Measurements from ENCODE around the gene ZYX.
"Not testable (repeated sequence)": the region's sequence is repeated elsewhere in the genome, so short reads cannot be mapped to it uniquely, and the experiment has no call there.

ZYX gene

GRCh38 chr7:143417734-143418383 is 36.7 kb downstream of the ZYX start:
- no peak for DNase-seq (ENCODE audit: low spot score)

DNA sequence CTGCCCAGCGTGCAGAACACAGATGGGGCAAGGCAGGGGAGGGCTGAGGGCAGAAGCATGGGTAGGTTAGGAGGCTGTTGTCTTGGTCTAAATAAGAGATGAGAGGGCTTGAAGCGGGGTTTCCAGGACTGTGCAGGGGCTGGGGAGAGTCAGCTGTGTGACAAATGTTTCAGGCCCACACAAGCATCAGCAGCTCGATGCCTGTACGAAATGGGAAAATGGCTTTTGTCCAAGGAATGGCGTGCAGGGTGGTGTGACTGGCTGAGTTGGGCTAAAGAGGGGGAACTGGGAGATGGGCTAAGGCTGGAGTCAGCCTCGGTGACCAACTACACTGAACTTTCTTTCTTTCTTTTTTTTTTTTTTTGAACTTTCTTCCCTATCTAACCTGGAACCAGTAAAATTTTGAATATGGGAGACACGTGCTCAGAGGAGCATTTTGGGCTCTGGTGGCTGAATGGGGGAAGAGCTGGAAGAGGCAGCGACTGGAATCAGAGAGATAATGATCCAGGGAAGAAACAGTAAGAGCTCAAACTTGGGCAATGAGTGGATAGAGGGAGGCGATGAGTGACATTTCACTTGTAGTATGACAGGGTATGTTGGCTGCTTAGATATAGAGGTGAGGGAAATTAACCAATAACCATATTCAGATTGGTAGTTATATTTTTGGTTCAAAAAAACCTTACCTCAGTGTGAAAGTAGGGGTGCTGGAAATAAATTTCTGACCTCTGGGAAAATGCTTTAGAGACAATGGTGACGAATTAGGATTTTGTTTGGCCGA is 37.7 kb downstream of the ZYX start:
- no peak for DNase-seq (ENCODE audit: low spot score)

GRCh38 chr7:143419880-143420279 is 38.7 kb downstream of the ZYX start:
- no peak for DNase-seq (ENCODE audit: low spot score)

GRCh38 chr7:143420624-143421023 is 39.5 kb downstream of the ZYX start:
- not testable (repeated sequence) for DNase-seq (ENCODE audit: low spot score)

GRCh38 chr7:143422033-143422432 is 40.9 kb downstream of the ZYX start:
- DNase-seq (ENCODE audit: low spot score): no peak

GRCh38 chr7:143424476-143424875 is 43.3 kb downstream of the ZYX start:
- DNase-seq (ENCODE audit: low spot score): not testable (repeated sequence)

DNA sequence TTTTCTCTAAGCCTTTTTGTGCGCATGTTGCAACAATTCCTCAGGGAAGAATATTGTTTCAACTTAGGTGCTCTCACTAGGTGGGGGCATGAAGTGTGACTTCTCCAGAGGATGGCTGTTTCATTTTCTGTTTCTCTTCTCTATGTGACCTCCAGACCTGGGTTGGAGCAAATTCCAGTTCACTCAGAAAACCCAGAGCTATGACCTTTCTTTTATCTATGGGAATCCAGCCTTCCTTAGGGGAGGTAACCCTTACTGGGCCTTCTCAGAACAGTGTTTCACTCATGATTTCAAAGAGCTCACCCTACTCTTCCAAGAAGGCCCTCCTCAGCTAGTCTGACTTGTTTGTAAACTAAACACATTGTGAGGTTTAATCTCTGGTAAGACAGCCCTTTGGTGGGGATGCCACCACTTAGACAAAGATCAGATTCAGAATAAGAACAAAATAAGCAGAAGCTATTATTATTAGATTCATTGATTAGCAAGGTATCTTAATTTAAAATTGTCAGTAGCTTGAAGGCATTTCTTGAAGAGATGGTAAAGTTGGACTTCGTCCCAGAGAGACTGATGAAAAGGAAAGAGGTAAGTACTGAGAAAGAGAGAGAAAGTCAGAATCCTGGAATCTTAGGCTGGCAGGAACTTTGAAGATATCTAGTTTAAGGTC is 45.5 kb downstream of the ZYX start:
- DNase-seq (ENCODE audit: low spot score): no peak

- no peak for DNase-seq (ENCODE audit: low spot score)
These were observed 48.9 kb downstream of the ZYX start for GRCh38 chr7:143429770-143430698.

DNA sequence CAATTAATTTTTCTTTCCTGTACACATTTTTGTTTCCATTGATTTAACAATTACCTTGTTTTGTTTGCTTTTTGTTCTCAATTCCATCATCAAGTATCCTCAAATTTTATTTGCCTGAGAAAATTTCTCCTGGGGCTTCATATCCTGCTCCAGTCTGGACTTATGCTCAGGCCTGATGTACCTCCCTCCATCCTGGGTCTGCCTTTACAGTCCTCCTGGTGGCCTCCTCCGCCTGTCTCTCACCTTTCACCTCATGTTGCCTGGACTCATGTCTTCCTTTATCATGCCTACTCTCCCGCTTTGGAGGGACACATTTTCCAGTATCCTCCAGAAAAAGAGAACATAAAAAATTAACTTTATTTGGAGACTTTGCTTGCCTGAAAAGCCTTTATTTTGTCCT is 50.0 kb downstream of the ZYX start:
- no peak for DNase-seq (ENCODE audit: low spot score)

- DNase-seq (ENCODE audit: low spot score): no peak
These were observed 52.6 kb downstream of the ZYX start for GRCh38 chr7:143433759-143434158.

GRCh38 chr7:143434660-143435059 is 53.5 kb downstream of the ZYX start:
- no peak for DNase-seq (ENCODE audit: low spot score)

DNA sequence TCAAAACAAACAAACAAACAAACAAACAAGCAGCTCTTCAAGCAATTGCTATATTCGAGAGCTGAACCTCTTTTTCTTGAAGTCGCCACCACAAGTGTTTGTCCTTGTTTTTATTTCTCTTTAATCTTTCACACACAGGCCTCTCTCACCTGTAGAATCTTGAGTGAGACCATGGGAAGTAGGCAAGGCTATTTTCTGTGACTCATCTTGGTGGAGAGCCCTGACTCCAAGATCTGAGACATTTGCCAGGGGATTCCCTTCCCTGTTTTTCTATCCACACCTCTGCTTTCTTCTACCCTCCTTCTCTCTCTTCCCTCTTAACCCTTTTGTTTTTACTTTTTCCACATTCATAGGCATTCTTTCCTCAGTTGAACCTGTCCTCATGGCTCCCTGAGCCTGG is 54.1 kb downstream of the ZYX start:
- DNase-seq (ENCODE audit: low spot score): no peak

GRCh38 chr7:143436325-143436946 is 55.3 kb downstream of the ZYX start:
- DNase-seq (ENCODE audit: low spot score): no peak

- no peak for DNase-seq (ENCODE audit: low spot score)
These were observed 56.4 kb downstream of the ZYX start for GRCh38 chr7:143437578-143437977.

DNA sequence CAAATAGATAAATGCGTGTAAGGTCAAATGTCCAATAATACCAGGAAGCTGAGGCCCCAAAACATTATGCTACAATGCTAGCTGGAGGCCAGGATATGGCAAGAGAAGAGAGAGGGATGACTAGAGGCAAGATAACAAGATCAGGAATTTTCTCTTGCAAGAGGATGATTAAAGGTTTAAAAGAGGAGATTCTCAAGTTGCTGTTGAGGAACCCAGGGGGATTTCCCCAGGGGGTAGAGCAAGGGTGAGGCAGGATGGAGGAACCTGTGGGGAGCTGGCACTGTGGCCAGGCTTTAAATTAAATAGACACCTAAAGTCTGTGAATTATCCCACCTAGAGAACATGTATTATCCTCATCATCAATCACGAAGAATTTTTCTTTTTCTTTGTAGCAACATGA is 58.7 kb downstream of the ZYX start:
- no peak for DNase-seq (ENCODE audit: low spot score)
